Sciatic nerve (tissue), 2 donors: Measurements from ENCODE around the gene RNGTT. TPM values are rescaled to one million over a fixed set of nuclear protein-coding genes. Genes with fewer than 3 reads are reported as not detected.

Experiments used
- ATAC-seq: fragments of 200-7000 bp; cut with Tn5 transposase; one replicate; pipeline ENCODE4 v1.9.1; 2020; ENCODE audit warnings: mild to moderate bottlenecking, moderate library complexity
- DNase-seq: peaks from one replicate; pipeline ENCODE4 v3.0.0-alpha.2; 2020; ENCODE audit warnings: low spot score
- intact Hi-C: fragments of 100-400 bp; cut with DNase I; formaldehyde crosslinking; loops from one replicate; pipeline ENCODE4 v1.14.2; 2022
- total RNA-seq: library from RNA; stranded (reverse); fragmentation: NEBNext Ultra II Directional; extraction: Animal tissue kit (Norgen Biotek cat#: 25700); gene quantifications from one replicate; pipeline ENCODE4 v1.2.1, GENCODE V29; 2021
- donor health status: DM: no; HTN: no; CAD: no.
- donor health status: DM: no; HTN: no; CAD: no.

The RNGTT gene
- total RNA-seq, 1 donor from 2014 or later: 13.2 TPM

- DNase-seq (no peak), ATAC-seq (no peak)
- intact Hi-C loops: no loop called here
Observed at GRCh38 chr6:88877893-88878292, 85.5 kb downstream of the RNGTT start.

DNA sequence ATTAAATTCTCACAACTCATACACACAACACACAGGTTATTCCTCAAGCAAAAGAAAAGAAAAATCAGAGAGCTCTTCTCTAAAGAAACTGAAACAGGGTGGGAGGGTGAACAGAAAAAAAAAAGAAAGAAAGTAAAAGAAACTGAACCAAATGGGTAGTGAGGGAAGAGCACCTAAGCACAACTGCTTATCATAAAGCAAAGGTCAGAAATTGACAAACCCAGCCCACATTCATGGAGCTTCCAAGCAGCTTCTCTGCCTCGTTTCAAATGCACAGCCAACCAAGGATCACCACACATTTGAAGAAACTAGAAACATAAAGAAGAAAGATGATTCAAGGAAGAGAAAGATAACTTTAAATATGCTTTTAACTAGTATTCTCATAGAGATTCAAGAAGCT, 90.5 kb downstream of the RNGTT start:
- DNase-seq (no peak), ATAC-seq (no peak)
- intact Hi-C loops: no loop called here

DNA sequence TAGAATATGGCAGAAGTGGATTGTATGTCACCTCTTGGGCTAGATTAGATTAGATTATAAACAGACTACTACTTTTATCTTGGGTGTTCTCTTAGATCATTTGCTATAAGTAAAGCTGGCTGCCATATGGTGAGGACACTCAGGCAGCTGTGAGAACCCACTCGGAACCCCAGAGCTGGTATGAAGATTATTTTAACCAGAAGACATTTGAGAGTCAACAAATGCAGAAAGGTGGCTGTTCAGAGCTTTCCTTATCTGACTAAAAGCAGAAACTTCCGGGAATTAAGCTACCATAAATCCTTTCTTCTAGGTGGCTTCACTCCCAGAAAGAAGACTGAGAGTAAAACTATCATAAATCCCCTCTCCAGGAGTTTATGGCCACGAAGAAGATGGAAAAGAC, 91.9 kb downstream of the RNGTT start:
- intact Hi-C loops: no loop called here
- no peak for DNase-seq
- ATAC-seq: no peak

DNA sequence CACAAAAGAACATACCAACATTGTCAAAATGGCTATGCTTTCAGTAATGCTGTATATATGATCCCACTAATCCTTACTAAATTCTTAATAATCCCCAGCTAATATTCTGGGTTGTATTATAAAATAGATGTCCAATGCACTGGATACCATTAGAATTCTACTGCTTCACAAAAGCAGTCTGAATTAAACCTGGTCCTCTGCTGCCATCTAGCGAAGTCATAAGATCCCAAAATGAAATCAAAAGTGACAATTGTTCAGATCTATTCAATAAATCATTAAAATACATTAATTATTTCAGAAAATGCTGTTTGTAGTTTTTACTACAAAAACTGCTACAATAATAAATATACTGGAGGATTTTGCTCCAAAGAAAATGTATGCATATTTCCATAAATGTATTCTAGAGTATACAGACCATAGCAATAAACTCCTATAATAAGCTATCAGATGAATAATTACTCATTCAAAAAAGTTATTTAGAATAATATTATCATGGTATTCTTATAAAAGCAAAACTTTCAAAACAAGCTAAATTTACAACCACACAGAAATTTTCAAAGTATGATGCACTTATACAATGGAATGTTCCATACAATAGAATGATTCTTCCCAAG, 92.6 kb downstream of the RNGTT start:
- DNase-seq (no peak), ATAC-seq (peak; percentile 55)
- intact Hi-C loops: no loop called here

- intact Hi-C loops: no loop called here
- ATAC-seq (no peak), DNase-seq (no peak)
Observed at GRCh38 chr6:88869263-88870020, 94.0 kb downstream of the RNGTT start.

DNA sequence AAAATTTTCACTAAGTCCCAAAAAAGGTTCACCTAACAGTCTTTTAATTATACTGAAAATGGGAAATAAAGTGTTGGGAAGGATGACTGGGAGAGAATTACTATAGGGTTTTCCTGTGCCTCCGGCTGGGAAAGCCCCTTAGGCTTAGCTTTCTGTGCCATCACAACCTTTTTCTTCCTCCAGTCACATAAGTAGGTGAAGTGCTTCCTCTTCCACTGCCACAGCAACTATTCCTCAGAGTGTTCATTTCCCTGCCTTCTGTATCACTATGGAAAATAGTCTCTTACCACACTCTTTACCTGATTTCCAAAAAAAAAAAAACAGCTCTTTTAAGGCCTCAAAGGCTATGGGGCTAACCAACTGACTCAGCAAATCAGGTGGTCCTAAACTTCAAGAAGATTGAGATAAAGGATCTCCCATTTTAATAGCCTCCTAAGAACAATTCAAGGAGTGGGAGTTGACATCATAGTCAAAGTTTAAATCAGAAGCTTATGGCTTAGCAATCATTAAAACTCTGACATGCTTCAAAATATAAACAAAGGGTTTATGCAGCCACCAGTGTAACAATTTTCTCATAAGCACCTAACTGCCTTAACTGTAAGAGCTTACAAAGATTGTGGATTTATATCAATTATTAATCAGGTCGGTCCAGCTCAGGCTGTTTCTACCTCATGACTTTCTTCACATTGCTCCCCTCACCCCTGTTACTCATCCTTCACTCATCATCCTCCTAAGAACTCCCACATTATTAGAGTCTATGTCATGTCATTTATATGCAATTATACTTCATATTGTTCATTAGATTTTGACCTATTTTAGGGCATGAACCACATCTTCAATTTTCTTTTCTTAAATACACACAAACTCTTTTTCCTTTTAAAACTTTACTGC, 95.3 kb downstream of the RNGTT start:
- no peak for ATAC-seq
- intact Hi-C loops: no loop called here
- no peak for DNase-seq

DNA sequence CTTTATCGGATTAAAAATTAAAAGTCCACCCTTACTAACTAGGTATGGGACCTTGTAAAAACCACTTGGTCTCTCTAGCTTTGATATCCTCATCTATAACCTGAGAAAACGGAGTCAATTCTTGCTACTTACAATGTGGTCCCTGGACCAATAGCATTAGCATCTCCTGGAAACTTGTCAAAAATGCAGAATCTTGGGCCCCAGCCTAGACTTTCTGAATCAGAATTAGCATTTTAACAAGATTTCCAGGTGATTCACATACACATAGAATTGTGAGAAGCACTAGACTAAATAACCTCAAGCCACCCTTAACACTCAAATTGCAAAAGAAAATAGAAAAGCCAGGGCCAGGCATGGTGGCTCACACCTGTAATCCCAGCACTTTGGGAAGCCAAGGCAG, 96.6 kb downstream of the RNGTT start:
- no peak for ATAC-seq
- intact Hi-C loops: no loop called here
- DNase-seq: no peak

DNA sequence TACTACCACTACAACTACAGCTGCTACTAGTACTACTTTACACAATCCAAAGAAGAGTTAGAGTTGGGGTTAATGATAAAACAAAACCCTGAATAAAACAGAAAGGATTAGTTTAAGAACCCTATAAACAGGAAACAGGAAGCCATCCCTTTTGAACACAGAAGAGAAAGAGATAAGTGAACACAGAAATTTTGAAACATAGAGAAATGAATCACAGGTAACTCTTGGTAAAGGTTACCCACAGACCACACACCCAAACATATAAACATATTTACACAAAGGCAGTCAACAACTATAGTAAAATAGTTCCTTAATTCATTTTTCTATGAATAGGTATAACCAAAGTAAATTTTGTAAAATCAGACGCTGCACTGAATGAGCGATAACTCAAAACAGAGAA, 98.1 kb downstream of the RNGTT start:
- DNase-seq: no peak
- no peak for ATAC-seq
- intact Hi-C loops: no loop called here

DNA sequence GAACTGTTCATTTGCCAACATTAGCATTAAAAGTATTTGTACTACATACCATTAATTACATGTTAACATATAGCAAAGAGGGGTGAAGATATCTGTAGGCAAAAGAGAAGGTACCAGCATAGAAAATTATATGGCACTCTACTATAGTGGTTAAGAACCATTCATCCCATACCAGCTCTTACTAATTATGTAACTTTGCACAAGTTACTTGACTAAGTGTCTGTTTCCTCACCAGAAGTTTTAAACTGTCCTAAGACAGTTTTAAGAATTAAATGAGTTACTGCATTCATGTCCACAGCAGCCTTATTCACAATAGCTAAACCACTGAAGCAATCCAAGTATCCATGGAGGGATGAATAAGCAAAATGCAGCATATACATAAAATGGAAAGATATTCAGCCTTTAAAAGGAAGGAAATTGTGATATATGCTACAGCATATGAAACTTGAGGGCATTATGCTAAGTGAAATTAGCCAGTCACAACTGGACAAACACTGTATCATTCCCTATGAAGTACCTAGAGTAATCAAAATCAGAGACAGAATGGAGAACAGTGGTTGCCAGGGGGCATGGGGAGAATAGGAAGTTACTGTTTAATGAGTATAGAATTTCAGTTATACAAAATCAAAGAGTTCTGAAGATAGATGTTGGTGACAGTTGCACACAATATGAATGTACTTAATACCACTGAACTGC, 98.9 kb downstream of the RNGTT start:
- no peak for DNase-seq
- no peak for ATAC-seq
- intact Hi-C loops: no loop called here

DNA sequence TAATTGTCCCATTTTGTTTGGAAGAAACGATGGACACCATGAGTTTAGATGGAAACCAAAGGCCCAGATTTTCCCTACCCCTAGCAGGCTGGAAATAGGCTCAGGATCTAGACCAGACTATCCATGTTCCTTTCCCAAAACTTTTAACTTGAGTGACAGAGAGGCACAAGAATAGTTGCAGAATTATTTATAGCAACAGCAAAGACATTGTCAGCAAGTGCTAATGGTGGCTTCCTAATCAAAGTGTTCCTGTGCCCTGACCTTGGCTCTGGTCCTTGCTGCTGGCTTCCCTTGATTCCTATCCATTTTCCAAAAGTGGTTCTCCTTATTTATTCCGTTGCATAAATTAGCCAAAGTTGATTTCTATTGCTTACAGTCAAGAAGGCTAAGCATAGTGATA, 103.1 kb downstream of the RNGTT start:
- DNase-seq (no peak), ATAC-seq (no peak)
- intact Hi-C loops: no loop called here

DNA sequence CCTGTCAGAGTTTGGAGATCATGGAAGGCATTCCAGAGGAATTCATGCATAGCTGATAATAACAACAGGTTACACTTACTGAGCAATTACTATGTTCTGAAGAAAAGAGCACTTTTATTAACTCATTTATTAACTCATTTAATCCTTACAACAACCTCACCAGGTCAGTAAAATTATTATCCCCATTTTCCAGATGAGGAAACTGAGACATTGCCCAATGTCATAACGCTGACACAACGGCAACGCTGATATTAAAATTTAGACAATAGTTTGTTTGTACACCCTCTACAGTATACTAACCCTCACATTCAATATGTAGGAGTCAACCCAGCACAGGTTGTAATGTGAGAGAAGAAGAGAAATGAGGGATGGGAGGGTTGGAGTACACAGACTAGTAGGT, 105.0 kb downstream of the RNGTT start:
- DNase-seq: no peak
- intact Hi-C loops: no loop called here
- ATAC-seq: no peak

DNA sequence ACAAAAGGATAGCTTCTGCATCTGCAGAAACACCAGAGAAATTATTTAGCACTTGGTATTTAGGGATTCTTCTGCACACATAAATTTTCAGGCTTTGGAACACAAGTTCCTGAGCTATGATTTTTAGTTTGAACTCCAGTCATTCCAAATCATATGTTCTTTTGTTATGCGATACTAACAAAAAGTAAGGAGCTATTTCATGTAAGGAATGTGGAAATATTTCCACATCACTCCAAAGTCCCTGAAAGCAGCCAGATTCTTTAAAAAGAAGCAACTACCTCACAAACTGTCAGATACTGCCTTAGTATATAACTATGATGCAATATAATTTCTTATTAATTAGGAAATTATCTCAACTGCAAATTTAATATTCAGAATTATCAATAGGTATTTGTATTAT, 106.9 kb downstream of the RNGTT start:
- DNase-seq (no peak), ATAC-seq (no peak)
- intact Hi-C loops: no loop called here

DNA sequence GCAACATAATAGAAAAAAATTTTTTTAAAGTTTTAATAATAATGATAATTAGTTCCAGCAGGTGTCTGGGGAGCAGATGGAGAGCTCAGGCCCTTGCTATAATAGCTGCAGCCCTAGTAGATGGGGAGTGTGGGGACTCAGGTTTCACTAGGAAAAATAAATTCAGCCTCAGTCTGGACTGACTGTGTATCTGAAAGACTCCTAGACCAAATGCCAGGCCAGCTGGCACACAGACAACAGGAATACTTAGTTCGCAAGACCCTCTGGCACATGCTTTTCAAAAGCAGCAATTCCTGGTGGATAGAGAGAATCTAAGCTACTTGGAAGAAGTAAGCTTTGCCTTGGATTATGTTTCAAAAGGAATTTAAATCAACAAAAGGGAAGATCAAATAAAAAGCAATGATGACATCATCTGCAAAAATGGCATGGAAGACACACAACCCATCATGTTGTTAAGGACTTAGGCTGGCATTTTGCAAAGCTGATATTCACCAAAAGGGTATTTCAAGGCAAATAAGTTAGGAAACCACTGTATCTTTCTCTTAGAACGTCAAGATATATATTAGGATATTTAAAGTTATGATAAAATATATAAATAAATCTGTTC, 107.8 kb downstream of the RNGTT start:
- intact Hi-C loops: no loop called here
- no peak for ATAC-seq

DNA sequence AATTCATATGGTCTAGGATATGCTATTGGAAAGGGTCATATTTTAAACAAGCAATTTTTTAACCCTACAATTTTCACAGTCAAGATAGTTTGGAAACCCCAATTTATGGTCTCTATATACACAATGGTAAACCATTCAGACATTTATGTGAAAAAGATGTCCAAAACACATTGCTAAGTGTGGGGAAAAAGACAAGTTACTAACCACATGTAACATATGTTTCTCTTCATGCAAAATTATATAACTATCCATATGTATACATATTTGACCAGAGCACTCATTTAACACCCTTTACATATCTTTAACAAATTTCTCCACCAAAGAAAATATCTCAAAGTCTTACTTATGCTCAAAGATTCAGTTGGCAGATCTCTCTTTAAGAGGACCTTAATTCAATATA, 110.6 kb downstream of the RNGTT start:
- intact Hi-C loops: no loop called here
- no peak for DNase-seq
- no peak for ATAC-seq

More for the DNA sequence above, 107.8 kb downstream of the RNGTT start:
- DNase-seq: no peak

- no peak for DNase-seq
- ATAC-seq: no peak
- intact Hi-C loops: no loop called here
Observed at GRCh38 chr6:88852000-88852399, 111.4 kb downstream of the RNGTT start.

GRCh38 chr6:88848870-88849269, 114.5 kb downstream of the RNGTT start:
- intact Hi-C loops: no loop called here
- ATAC-seq (no peak), DNase-seq (no peak)

DNA sequence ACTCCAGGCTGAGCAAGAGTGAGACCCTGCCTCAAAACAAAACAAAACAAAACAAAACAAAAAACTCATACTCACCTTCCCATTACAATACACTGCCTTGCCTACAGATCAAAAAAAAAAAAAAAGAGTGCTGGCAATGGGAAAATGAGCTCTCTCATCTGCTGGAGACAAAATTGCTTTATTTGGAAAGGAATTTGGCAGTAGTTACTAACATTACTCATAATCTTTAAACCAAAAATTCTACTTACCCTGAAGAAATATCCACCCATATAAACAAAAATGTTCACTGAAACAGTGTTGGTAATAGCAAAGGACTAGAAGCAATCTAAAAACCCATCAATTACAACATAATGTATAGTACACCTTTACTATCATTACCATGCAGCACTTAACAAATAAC, 120.4 kb downstream of the RNGTT start:
- intact Hi-C loops: no loop called here
- peak; percentile 87 for ATAC-seq

GRCh38 chr6:88842320-88842719, 121.1 kb downstream of the RNGTT start:
- ATAC-seq: peak; percentile 22
- intact Hi-C loops: no loop called here
- no peak for DNase-seq

More for the DNA sequence above, 120.4 kb downstream of the RNGTT start:
- no peak for DNase-seq
